DMS 273 (cell line): ENCODE data around the gene FANCL.
"Not testable (repeated sequence)": the region's sequence is repeated elsewhere in the genome, so short reads cannot be mapped to it uniquely, and the experiment has no call there.

Source experiments
- DNase-seq: peaks from one replicate; lab custom pipeline; 2025; ENCODE audit not compliant: unreplicated experiment; lab: John Stamatoyannopoulos, UW

The FANCL gene

GRCh38 chr2:58207189-58207588 is 33.9 kb downstream of the FANCL start:
- DNase-seq, result no peak

- no peak for DNase-seq
Observed at GRCh38 chr2:58206785-58207184, 34.3 kb downstream of the FANCL start.

GRCh38 chr2:58204195-58204959 is 36.7 kb downstream of the FANCL start:
- DNase-seq, result no peak

GRCh38 chr2:58203018-58203417 is 38.1 kb downstream of the FANCL start:
- DNase-seq, result no peak

- no peak for DNase-seq
Observed at GRCh38 chr2:58202404-58202803, 38.7 kb downstream of the FANCL start.

GRCh38 chr2:58197894-58198293 is 43.2 kb downstream of the FANCL start:
- DNase-seq, result no peak

- no peak for DNase-seq
Observed at GRCh38 chr2:58195662-58196061, 45.5 kb downstream of the FANCL start.

- no peak for DNase-seq
Observed at GRCh38 chr2:58194458-58194857, 46.7 kb downstream of the FANCL start.

GRCh38 chr2:58187022-58187421 is 54.1 kb downstream of the FANCL start:
- DNase-seq, result not testable (repeated sequence)

GRCh38 chr2:58186501-58186900 is 54.6 kb downstream of the FANCL start:
- DNase-seq, result no peak

GRCh38 chr2:58182527-58182926 is 58.6 kb downstream of the FANCL start:
- no peak for DNase-seq

GRCh38 chr2:58180635-58181034 is 60.5 kb downstream of the FANCL start:
- no peak for DNase-seq

GRCh38 chr2:58180175-58180574 is 61.0 kb downstream of the FANCL start:
- DNase-seq, result not testable (repeated sequence)

GRCh38 chr2:58177187-58177586 is 63.9 kb downstream of the FANCL start:
- not testable (repeated sequence) for DNase-seq

- not testable (repeated sequence) for DNase-seq
Observed at GRCh38 chr2:58171831-58172230, 69.3 kb downstream of the FANCL start.

GRCh38 chr2:58170334-58170933 is 70.7 kb downstream of the FANCL start:
- DNase-seq, result not testable (repeated sequence)

- DNase-seq, result not testable (repeated sequence)
Observed at GRCh38 chr2:58169845-58170244, 71.3 kb downstream of the FANCL start.

GRCh38 chr2:58168130-58168529 is 73.0 kb downstream of the FANCL start:
- DNase-seq, result not testable (repeated sequence)

GRCh38 chr2:58163913-58164312 is 77.2 kb downstream of the FANCL start:
- DNase-seq, result no peak

GRCh38 chr2:58158481-58158880 is 82.6 kb downstream of the FANCL start:
- no peak for DNase-seq

- DNase-seq, result peak; percentile 18
Observed at GRCh38 chr2:58157754-58158153, 83.4 kb downstream of the FANCL start.

- no peak for DNase-seq
Observed at GRCh38 chr2:58156780-58157179, 84.3 kb downstream of the FANCL start.
